Panc1 (cell line): ENCODE results near the gene NEMP1. TPM values are rescaled to one million over a fixed set of nuclear protein-coding genes. Genes with fewer than 3 reads are reported as not detected.
A peak's percentile ranks its signal among the peaks of the same experiment; 100 is the strongest.

Source experiments
- ATAC-seq: fragments of 200-7000 bp; cut with Tn5 transposase; 2 replicates; pipeline ENCODE4 v1.9.1; 2020; ENCODE audit warnings: mild to moderate bottlenecking, moderate library complexity
- BruUV-seq: library from RNA; stranded (reverse); fragments of 400-500 nt; replicated peaks from 2 replicates; lab custom pipeline; 2021; lab: Mats Ljungman, UMichigan
- CTCF ChIA-PET: fragments of 300-600 bp; sonication (Branson Sonifier 250); formaldehyde crosslinking; loops from one replicate; lab custom pipeline; 2022; ENCODE audit warnings: antibody characterized with exemption; lab: Charles Lee
- POLR2A ChIA-PET: fragments of 300-600 bp; sonication (Branson Sonifier 250); formaldehyde crosslinking; loops from one replicate; lab custom pipeline; 2022; ENCODE audit warnings: antibody characterized with exemption; lab: Charles Lee
- DNase-seq: peaks from one replicate; pipeline ENCODE4 v3.0.0-alpha.2; 2010; ENCODE audit warnings: low read depth, low spot score
- H3K27ac ChIP-seq: 2 replicates; pipeline ENCODE4 v1.5.1; 2011; ENCODE audit warnings: mild to moderate bottlenecking, low read length, inconsistent platforms
- H3K27me3 ChIP-seq: fragments of 200-500 bp; sonication (Bioruptor generic); 2 replicates; pipeline ENCODE4 v1.6.0; 2014; ENCODE audit warnings: low read length, inconsistent platforms; ENCODE audit not compliant: control insufficient read depth, insufficient read depth
- H3K36me3 ChIP-seq: fragments of 200-500 bp; sonication (Bioruptor generic); 2 replicates; pipeline ENCODE4 v1.5.1; 2014; ENCODE audit warnings: inconsistent platforms, mild to moderate bottlenecking, low read length, moderate library complexity; ENCODE audit not compliant: control insufficient read depth, insufficient read depth
- H3K4me1 ChIP-seq: 2 replicates; pipeline ENCODE4 v1.5.1; 2011; ENCODE audit warnings: inconsistent platforms, mild to moderate bottlenecking, low read length, moderate library complexity; ENCODE audit not compliant: control insufficient read depth, insufficient read depth
- H3K4me3 ChIP-seq, 2 experiments: 2 replicates each; pipeline ENCODE4 v1.5.1; 2011 to 2012; ENCODE audit warnings: low read depth in 2 of 2, low read length in 2 of 2, mild to moderate bottlenecking in 2 of 2, inconsistent platforms in 1 of 2, moderate library complexity in 1 of 2
- H3K9me3 ChIP-seq: fragments of 200-500 bp; sonication (Bioruptor generic); 2 replicates; pipeline ENCODE4 v1.5.1; 2014; ENCODE audit warnings: low read depth, mild to moderate bottlenecking, inconsistent platforms, low read length, moderate library complexity; ENCODE audit not compliant: control insufficient read depth, insufficient read depth
- CTCF ChIP-seq: fragments of 450-650 bp; IDR thresholded peaks from 2 replicates; pipeline ENCODE4 v1.5.1; 2017; ENCODE audit warnings: mild to moderate bottlenecking
- POLR2AphosphoS5 ChIP-seq: IDR thresholded peaks from 2 replicates; pipeline ENCODE4 v1.6.1; 2012; ENCODE audit warnings: mild to moderate bottlenecking, low read depth, low read length, moderate library complexity
- REST ChIP-seq, 2 experiments: IDR thresholded peaks; 2 replicates each; pipeline ENCODE4 v1.6.1; 2011 to 2012; ENCODE audit warnings: low read depth in 2 of 2, control low read depth in 1 of 2, low read length in 1 of 2, mild to moderate bottlenecking in 1 of 2, moderate library complexity in 1 of 2; ENCODE audit not compliant: insufficient read depth in 1 of 2
- SIN3A ChIP-seq: IDR thresholded peaks from 2 replicates; pipeline ENCODE4 v1.6.1; 2012; ENCODE audit warnings: low read depth, mild to moderate bottlenecking, low read length, moderate library complexity, borderline replicate concordance; ENCODE audit not compliant: insufficient read depth
- TCF7L2 ChIP-seq: IDR thresholded peaks from 2 replicates; pipeline ENCODE4 v1.6.1; 2011; ENCODE audit warnings: mild to moderate bottlenecking, low read depth, low read length, inconsistent platforms
- in situ Hi-C: cut with HindIII; loops from 2 replicates; pipeline ENCODE4 v1.10.0; 2016; ENCODE audit warnings: low sequenced_read_pairs, low pct_unique_long_range_greater_than_20kb
- intact Hi-C: fragments of 100-400 bp; cut with micrococcal nuclease; formaldehyde crosslinking; loops from one replicate; pipeline ENCODE4 v1.10.0; 2022; ENCODE audit not compliant: unreplicated experiment
- total RNA-seq: library from RNA; stranded (reverse); gene quantifications from one replicate; pipeline ENCODE4 v1.2.1, GENCODE V29; 2021; ENCODE audit not compliant: unreplicated experiment

Gene NEMP1
- total RNA-seq, 1 experiment from 2014 or later: 46.9 TPM

GRCh38 chr12:57111031-57111734 lies 32.6 kb upstream of the NEMP1 start, which contains the start of gene STAT6:
Gene STAT6 (minus strand): TSS chr12:57111362. CDS start chr12:57108278, 3,084 bp downstream.
- Histone ChIP-seq H3K9me3 (no peaks in the 10 kb centered on the region), H3K36me3 (no peaks in the 10 kb centered on the region), H3K4me3 (peak within 1 kb of the TSS; percentile 44 to 75), H3K27ac (peak within 1 kb of the TSS; percentile 95), H3K27me3 (no peaks in the 10 kb centered on the region), H3K4me1 (peaks cover 17% of the 10 kb centered on the region)
- ChIA-PET POLR2A (interaction anchor here (0.6 to 1.4 kb wide), 7 partner anchors 22 to 168 kb away, joined by 3 to 14 read pairs (median 7); partner anchors contain the start of gene NEMP1), CTCF (interaction anchor here (0.6 to 2.5 kb wide), 17 partner anchors 12 to 736 kb away, joined by 3 to 84 read pairs (median 5); partner anchors contain the start of genes LRP1 and NEMP1)
- TF ChIP-seq TCF7L2 (no peak), CTCF (no peak; the same call in 1 of the 2 replicates), SIN3A (no peak), POLR2AphosphoS5 (no peak), REST (IDR thresholded peaks at IDR 0.05; ENCODE audit: insufficient read depth in 1 of 2, low read depth in 2 of 2, low read length in 1 of 2) (no peak)
- ATAC-seq (peak; percentile 75), DNase-seq (no peak)
- in situ Hi-C loops: no loop called here
- intact Hi-C loops: loop anchor here (5.0 kb wide), 1 partner anchor 354 kb away; no protein-coding TSS in a partner anchor
- no TSS peak for BruUV-seq

GRCh38 chr12:57110104-57111030 lies 31.8 kb upstream of the NEMP1 start:
- Histone ChIP-seq H3K27me3 (no peaks in the 10 kb centered on the region), H3K27ac (peak overlapping the region; percentile 95), H3K4me1 (peaks cover 17% of the 10 kb centered on the region), H3K4me3 (peak overlapping the region; percentile 44 to 75), H3K36me3 (no peaks in the 10 kb centered on the region), H3K9me3 (no peaks in the 10 kb centered on the region)
- in situ Hi-C loops: no loop called here
- POLR2A ChIA-PET: interaction anchor here (0.6 to 1.4 kb wide), 4 partner anchors 31 to 45 kb away, joined by 3 to 11 read pairs (median 7); partner anchors contain the start of gene NEMP1
- BruUV-seq: TSS peak; percentile 86
- DNase-seq: no peak
- intact Hi-C loops: loop anchor here (5.0 kb wide), 1 partner anchor 353 kb away; no protein-coding TSS in a partner anchor
- ATAC-seq: peak; percentile 43
- CTCF ChIA-PET: interaction anchor here (1.2 to 2.5 kb wide), 5 partner anchors 13 to 99 kb away, joined by 5 to 84 read pairs (median 7); partner anchors contain the start of gene NEMP1
- TF ChIP-seq TCF7L2: no peak
- no peak for TF ChIP-seq CTCF
- TF ChIP-seq POLR2AphosphoS5: no peak
- TF ChIP-seq REST (IDR thresholded peaks at IDR 0.05; ENCODE audit: insufficient read depth in 1 of 2, low read depth in 2 of 2, low read length in 1 of 2): no peak
- no peak for TF ChIP-seq SIN3A
